Measurements from ENCODE around the gene NRARP.
"Not testable (repeated sequence)": the region's sequence is repeated elsewhere in the genome, so short reads cannot be mapped to it uniquely, and the experiment has no call there.

The NRARP gene

DNA sequence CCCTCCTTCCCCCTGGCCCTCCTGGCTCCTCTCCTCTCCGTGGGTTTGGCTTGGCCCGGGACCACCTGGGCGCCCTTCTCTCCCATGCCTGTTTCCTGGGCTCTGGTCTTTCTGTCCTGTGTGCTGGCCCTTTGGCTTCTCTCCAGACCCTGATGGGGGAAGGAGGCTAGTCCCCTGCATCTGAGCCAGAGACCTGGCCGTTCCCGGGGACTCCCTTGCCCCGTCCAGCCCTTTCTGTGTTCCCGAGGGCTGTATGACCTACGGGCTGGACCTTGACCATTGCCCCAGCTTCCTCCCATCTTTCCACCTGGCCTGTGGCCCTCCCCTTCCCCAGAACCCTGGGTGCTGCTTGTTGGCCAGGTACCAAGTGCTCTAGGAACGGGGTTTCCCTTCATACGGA, 38.6 kb downstream of the NRARP start:
- no peak overlapping the region for H3K4me3 ChIP-seq (ENCODE audit: control insufficient read depth, low read depth, low read length)
- no peak for DNase-seq (ENCODE audit: low read depth)
- TF ChIP-seq, protein P1, sequence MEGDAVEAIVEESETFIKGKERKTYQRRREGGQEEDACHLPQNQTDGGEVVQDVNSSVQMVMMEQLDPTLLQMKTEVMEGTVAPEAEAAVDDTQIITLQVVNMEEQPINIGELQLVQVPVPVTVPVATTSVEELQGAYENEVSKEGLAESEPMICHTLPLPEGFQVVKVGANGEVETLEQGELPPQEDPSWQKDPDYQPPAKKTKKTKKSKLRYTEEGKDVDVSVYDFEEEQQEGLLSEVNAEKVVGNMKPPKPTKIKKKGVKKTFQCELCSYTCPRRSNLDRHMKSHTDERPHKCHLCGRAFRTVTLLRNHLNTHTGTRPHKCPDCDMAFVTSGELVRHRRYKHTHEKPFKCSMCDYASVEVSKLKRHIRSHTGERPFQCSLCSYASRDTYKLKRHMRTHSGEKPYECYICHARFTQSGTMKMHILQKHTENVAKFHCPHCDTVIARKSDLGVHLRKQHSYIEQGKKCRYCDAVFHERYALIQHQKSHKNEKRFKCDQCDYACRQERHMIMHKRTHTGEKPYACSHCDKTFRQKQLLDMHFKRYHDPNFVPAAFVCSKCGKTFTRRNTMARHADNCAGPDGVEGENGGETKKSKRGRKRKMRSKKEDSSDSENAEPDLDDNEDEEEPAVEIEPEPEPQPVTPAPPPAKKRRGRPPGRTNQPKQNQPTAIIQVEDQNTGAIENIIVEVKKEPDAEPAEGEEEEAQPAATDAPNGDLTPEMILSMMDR (IDR thresholded peaks at IDR 0.05; ENCODE audit: control insufficient read depth, insufficient read depth, low read depth, low read length, missing control alignments): no peak

DNA sequence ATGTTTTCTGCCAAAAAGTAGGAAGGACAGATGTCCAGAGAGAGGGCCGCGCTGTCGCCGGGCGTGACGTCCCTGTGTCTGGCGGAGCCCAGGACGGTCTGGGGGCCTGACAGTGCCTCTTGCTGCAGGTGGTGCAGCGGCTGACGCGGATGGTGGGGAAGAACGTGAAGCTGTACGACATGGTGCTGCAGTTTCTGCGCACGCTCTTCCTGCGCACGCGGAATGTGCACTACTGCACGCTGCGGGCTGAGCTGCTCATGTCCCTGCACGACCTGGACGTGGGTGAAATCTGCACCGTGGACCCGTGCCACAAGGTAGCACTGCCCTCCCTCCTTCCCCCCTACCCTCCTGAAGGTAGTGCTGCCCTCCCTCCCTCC, 39.2 kb downstream of the NRARP start:
- TF ChIP-seq, protein P1 (IDR thresholded peaks at IDR 0.05; ENCODE audit: control insufficient read depth, insufficient read depth, low read depth, low read length, missing control alignments): no peak
- no peak overlapping the region for H3K4me3 ChIP-seq (ENCODE audit: control insufficient read depth, low read depth, low read length)
- DNase-seq (ENCODE audit: low read depth): no peak

DNA sequence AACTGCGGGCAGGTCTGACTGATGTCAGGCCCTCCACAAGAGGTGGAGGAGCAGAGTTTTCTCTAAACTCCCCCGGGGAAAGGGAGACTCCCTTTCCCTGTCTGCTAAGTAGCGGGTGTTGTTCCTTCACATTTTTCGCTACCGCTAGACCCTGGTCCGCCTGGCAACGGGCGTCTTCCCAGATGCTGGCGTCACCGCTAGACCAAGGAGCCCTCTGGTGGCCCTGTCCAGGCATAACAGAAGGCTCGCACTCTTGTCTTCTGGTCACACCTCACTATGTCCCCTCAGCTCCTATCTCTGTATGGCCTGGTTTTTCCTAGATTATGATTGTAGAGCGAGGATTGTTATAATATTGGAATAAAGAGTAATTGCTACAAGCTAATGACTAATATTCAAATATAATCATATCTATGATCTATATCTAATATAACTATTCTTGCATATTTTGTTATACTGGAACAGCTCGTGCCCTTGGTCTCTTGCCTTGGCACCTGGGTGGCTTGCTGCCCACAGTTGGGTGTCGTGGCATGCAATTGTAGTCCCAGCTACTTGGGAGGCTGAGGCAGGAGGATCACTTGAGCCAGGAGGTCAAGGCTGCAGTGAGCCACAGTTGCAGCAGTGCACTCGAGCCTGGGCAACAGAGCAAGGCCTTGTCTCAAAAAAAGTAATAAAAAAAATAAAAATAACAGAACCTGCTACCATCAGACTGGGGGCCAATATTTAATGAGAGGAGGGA, 39.7 kb downstream of the NRARP start:
- TF ChIP-seq, protein P1 (IDR thresholded peaks at IDR 0.05; ENCODE audit: control insufficient read depth, insufficient read depth, low read depth, low read length, missing control alignments): peak; percentile 50
- H3K4me3 ChIP-seq (ENCODE audit: control insufficient read depth, low read depth, low read length); DNase-seq (ENCODE audit: low read depth): not testable (repeated sequence)

DNA sequence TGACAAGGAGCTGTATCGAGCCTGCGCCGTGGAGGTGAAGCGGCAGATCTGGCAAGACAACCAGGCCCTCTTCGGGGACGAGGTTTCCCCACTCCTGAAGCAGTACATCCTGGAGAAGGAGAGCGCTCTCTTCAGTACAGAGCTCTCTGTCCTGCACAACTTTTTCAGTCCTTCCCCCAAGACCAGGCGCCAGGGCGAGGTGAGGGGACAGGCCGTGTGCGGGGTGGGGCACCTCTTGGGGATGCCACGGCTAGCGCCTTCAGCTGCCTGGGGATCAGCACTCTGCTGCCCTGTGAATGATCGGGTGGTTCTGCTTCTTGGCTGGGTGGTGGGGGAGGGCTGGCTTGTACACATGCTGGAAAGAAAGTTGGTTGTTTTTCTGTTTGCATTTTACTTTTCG, 45.2 kb downstream of the NRARP start:
- DNase-seq (ENCODE audit: low read depth): no peak
- no peak overlapping the region; the same call in 1 of the 2 replicates for H3K4me3 ChIP-seq (ENCODE audit: control insufficient read depth, low read depth, low read length)
- TF ChIP-seq, protein P1 (IDR thresholded peaks at IDR 0.05; ENCODE audit: control insufficient read depth, insufficient read depth, low read depth, low read length, missing control alignments): no peak

DNA sequence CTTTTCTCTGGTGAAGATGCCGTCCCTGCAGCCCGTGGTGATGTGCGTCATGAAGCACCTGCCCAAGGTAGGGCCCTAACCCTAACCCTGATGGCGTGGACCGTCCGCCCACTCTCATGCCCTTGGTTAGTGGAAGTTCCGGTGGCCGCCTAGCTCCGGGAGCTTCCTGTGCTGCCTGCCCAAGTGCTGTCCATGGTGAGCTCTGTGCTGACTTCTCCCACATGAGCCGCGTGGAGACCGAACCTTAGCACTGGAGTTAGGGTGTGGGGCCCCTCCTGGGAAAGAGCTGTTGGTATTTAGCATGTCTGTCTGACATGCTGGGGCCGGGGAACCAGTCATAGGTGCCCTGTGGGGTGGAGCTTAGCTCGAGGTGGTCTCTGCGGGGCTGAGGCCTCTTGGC, 45.7 kb downstream of the NRARP start:
- peak overlapping the region; percentile 95 for H3K4me3 ChIP-seq (ENCODE audit: control insufficient read depth, low read depth, low read length)
- TF ChIP-seq, protein P1 (IDR thresholded peaks at IDR 0.05; ENCODE audit: control insufficient read depth, insufficient read depth, low read depth, low read length, missing control alignments): no peak
- no peak for DNase-seq (ENCODE audit: low read depth)

DNA sequence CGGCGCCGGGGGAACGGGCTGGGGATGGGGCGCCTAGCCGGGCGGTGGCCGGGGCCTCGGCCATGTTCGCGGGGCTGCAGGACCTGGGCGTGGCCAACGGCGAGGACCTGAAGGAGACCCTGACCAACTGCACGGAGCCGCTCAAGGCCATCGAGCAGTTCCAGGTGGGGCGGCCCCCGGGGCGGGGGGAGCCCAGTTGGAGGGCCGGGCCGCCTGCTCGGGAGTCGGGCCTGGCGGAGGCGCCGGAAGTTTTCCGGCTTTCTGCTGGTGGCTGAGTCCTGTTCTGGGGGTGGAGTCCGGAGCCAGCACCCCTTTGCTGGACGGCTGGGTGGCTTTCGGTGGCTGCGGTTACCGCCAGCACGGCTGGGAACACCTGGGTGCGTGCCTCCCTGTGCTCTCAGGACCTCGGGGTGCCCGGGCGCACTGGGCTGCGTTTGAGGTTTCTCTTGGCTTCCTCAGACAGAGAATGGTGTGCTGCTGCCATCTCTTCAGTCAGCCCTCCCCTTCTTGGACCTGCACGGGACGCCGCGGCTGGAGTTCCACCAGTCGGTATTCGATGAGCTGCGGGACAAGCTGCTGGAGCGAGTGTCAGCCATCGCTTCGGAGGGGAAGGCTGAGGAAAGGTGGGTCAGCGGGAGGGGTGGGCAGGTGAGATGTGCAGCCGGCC, 46.5 kb downstream of the NRARP start:
- peak overlapping the region; percentile 95 for H3K4me3 ChIP-seq (ENCODE audit: control insufficient read depth, low read depth, low read length)
- TF ChIP-seq, protein P1 (IDR thresholded peaks at IDR 0.05; ENCODE audit: control insufficient read depth, insufficient read depth, low read depth, low read length, missing control alignments): no peak
- no peak for DNase-seq (ENCODE audit: low read depth)
